ENCODE results near the gene GDPD3. TPM values are rescaled to one million over a fixed set of nuclear protein-coding genes. Genes with fewer than 3 reads are reported as not detected.
A peak's percentile ranks its signal among the peaks of the same experiment; 100 is the strongest.

GDPD3 gene
- total RNA-seq, 1 experiment from 2014 or later, result 3.8 TPM

DNA sequence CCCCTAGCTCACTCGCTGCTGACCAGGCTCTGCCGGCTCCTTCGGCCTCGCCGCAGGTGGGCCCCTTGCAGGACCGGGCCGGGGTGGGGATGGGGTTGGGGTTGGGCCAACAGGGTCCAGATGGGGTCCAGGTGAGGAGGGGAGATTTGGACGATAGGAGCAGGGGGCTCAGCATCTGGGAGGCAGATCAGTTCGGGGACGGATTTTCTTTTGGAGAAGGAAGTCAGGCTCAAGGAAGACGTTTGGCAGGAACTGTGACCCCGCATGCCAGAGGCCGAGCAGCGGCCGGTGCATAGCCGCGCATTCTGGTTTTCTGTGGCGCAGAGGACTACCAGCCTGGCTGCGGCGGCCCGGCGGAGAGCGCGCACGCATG is 48.6 kb downstream of the GDPD3 start:
- H3K27ac Mint-ChIP-seq, result peak overlapping the region in 2 of 3 experiments; percentile 98 to 99; a peak in 4 of 7 replicates
- peaks cover 25 to 39% of the 10 kb centered on the region in 2 experiments for H3K4me1 Mint-ChIP-seq
- Histone ChIP-seq H4K20me1 (ENCODE audit: control insufficient read depth, insufficient read depth, insufficient read length) (no peaks in the 10 kb centered on the region), H3K4me2 (ENCODE audit: insufficient read depth, insufficient read length, low read length) (peak overlapping the region; percentile 89), H3K18ac (ENCODE audit: insufficient read length, low read depth, low read length) (no peak overlapping the region), H4K5ac (ENCODE audit: insufficient read length, low read depth, low read length) (no peak overlapping the region), H3K79me1 (ENCODE audit: insufficient read depth, low read depth, low read length, poor library complexity, severe bottlenecking) (peaks cover 7% of the 10 kb centered on the region), H3K4ac (ENCODE audit: low read depth, low read length) (no peak overlapping the region), H3K23ac (ENCODE audit: insufficient read length, low read depth, low read length) (no peak overlapping the region), H3K4me1 (ENCODE audit: insufficient read depth, low read length) (no peaks in the 10 kb centered on the region; the same call in 1 of the 2 replicates), H2BK20ac (ENCODE audit: low read depth, low read length, poor library complexity, severe bottlenecking) (no peak overlapping the region), H2BK5ac (ENCODE audit: insufficient read length, low read length) (no peak overlapping the region), H3K27me3 (ENCODE audit: insufficient read depth, low read length) (no peaks in the 10 kb centered on the region), H3K27ac (ENCODE audit: insufficient read length, low read depth, low read length) (peak overlapping the region; percentile 57), H3K23me2 (ENCODE audit: insufficient read length, low read depth, low read length, poor library complexity, severe bottlenecking) (peaks cover 17% of the 10 kb centered on the region), H3K14ac (ENCODE audit: insufficient read depth, low read length) (no peak overlapping the region; the same call in 1 of the 2 replicates), H3K9me3 (ENCODE audit: control insufficient read depth, low read depth, low read length) (no peaks in the 10 kb centered on the region), H2AK5ac (ENCODE audit: insufficient read length, low read length) (no peak overlapping the region), H2BK120ac (ENCODE audit: low read depth, low read length, poor library complexity, severe bottlenecking) (no peak overlapping the region), H4K91ac (ENCODE audit: insufficient read length, low read depth, low read length) (no peak overlapping the region), H2BK12ac (ENCODE audit: insufficient read length, low read depth, low read length) (no peak overlapping the region), H3K9ac (ENCODE audit: extremely low read depth, insufficient read length, low read length) (peak overlapping the region; percentile 75), H3K79me2 (ENCODE audit: insufficient read depth, low read length) (peaks cover 12% of the 10 kb centered on the region; the same call in 1 of the 2 replicates), H2BK15ac (ENCODE audit: low read depth, low read length) (no peak overlapping the region), H3T11ph (ENCODE audit: low read length) (no peak overlapping the region), H3K56ac (ENCODE audit: insufficient read length, low read depth, low read length) (no peak overlapping the region), H2AFZ (ENCODE audit: low read length) (no peak overlapping the region), H4K8ac (replicated peaks; ENCODE audit: insufficient read length, low read depth, low read length) (no peak overlapping the region)
- peak overlapping the region; percentile 88 to 94 for H3K4me3 Mint-ChIP-seq
- no CpG with 5 or more reads among the region's 25 CpGs for WGBS (ENCODE audit: extremely low coverage, insufficient read length, low lambda C conversion rate)
- TF ChIP-seq, protein P1, sequence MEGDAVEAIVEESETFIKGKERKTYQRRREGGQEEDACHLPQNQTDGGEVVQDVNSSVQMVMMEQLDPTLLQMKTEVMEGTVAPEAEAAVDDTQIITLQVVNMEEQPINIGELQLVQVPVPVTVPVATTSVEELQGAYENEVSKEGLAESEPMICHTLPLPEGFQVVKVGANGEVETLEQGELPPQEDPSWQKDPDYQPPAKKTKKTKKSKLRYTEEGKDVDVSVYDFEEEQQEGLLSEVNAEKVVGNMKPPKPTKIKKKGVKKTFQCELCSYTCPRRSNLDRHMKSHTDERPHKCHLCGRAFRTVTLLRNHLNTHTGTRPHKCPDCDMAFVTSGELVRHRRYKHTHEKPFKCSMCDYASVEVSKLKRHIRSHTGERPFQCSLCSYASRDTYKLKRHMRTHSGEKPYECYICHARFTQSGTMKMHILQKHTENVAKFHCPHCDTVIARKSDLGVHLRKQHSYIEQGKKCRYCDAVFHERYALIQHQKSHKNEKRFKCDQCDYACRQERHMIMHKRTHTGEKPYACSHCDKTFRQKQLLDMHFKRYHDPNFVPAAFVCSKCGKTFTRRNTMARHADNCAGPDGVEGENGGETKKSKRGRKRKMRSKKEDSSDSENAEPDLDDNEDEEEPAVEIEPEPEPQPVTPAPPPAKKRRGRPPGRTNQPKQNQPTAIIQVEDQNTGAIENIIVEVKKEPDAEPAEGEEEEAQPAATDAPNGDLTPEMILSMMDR (conservative IDR thresholded peaks at IDR 0.05), result no peak
- H3K27me3 Mint-ChIP-seq (ENCODE audit: low read depth), result no peaks in the 10 kb centered on the region; the same call in 1 of the 2 replicates
- DNase-seq, result no peak
- H3K9me3 Mint-ChIP-seq, result no peaks in the 10 kb centered on the region; a peak in 1 of 5 replicates
- peaks cover 29 to 39% (median 31%) of the 10 kb centered on the region in 3 experiments for H3K36me3 Mint-ChIP-seq (ENCODE audit: insufficient read depth in 1 of 3, low read depth in 3 of 3)

Measured in H9 (cell line).